Body of pancreas (tissue), 4 donors: ENCODE measurements around the gene MRPL55. TPM values are rescaled to one million over a fixed set of nuclear protein-coding genes. Genes with fewer than 3 reads are reported as not detected.

Experiments
- ATAC-seq: fragments of 150-250 bp; one replicate; pipeline ENCODE4 v1.9.1; 2016
- DNase-seq, 4 donors: peaks; one replicate each; pipeline ENCODE4 v3.0.0-alpha.2; 2019
- H3K27ac ChIP-seq, 4 donors: fragments of 200-600 bp; sonication (generic); 1 replicate in 3 of 4; 2 replicates in 1 of 4; pipeline versions ENCODE4 v1.5.1 to v1.6.1; 2016 to 2019; ENCODE audit warnings: mild to moderate bottlenecking in 1 of 4, mixed read lengths in 1 of 4, moderate library complexity in 1 of 4
- H3K27me3 ChIP-seq, 2 donors: fragments of 200-600 bp; sonication (generic); one replicate each; pipeline ENCODE4 v1.6.0; 2016; ENCODE audit warnings: mild to moderate bottlenecking in 1 of 2
- H3K36me3 ChIP-seq, 2 donors: fragments of 200-600 bp; sonication (generic); replicated peaks in 1 of 2; 2 replicates each; pipeline ENCODE4 v1.5.1; 2016; ENCODE audit warnings: low read depth in 2 of 2; ENCODE audit not compliant: insufficient read depth in 1 of 2
- H3K4me1 ChIP-seq: fragments of 200-600 bp; sonication (generic); one replicate; pipeline ENCODE4 v1.6.0; 2016
- H3K4me3 ChIP-seq, 2 donors: fragments of 200-600 bp; sonication (generic); 1 replicate in 1 of 2; 2 replicates in 1 of 2; pipeline ENCODE4 v1.5.1; 2016 to 2019
- H3K9me3 ChIP-seq, 3 donors: fragments of 200-600 bp; sonication (generic); 1 replicate in 2 of 3; 2 replicates in 1 of 3; pipeline ENCODE4 v1.5.1; 2016
- POLR2A ChIP-seq, 3 donors: fragments of 450-650 bp; IDR thresholded peaks; one replicate each; pipeline ENCODE4 v1.6.1; 2016; ENCODE audit warnings: antibody characterized with exemption in 3 of 3, mild to moderate bottlenecking in 2 of 3
- WGBS, 2 donors: methylation state at CpG; one replicate each; pipeline ENCODE4 v1.1.5; 2017; 5-methylcytosine and 5-hydroxymethylcytosine counted together
- intact Hi-C: fragments of 100-400 bp; cut with DNase I; formaldehyde crosslinking; loops from one replicate; pipeline ENCODE4 v1.15.1; 2023
- total RNA-seq, 2 donors: library from RNA; depleted of rRNA; stranded (reverse); fragments of >200 nt; gene quantifications; one replicate each; pipeline ENCODE4 v1.1.0, GENCODE V29; 2016
- TF ChIP-seq, protein P1 (sequence below), 7 experiments: fragments of 450-650 bp in 4 of 7; fragments of 200-600 bp in 3 of 7; sonication (generic) in 3 of 7; IDR thresholded peaks; one replicate each; pipeline ENCODE4 v1.5.1; 2016 to 2019; ENCODE audit warnings: antibody characterized with exemption in 7 of 7

MRPL55 gene
- total RNA-seq, 2 donors from 2014 or later = 65.9 to 68.7 TPM

DNA sequence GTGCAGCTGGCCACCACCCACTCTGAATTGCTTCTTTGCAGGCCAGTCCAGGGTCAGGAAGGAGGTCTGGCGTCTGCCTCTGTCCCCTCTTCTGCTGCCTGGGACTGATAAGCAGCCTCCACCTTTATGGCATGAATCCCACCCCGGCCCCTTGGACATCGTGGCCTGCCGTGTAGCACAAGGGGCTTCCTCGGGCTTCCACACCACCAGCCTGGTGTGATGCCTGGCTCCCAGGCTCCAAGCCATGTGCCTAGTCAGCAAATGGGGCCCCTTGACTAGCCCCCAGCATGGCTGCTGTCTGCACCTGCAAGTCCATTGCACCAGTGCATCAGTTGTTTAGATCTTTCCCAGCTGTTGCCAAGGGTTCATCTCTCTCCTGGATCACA, 36.4 kb downstream of the MRPL55 start:
- WGBS, 2 donors = 58 to 80% methylated on average over 1 to 5 of the region's 5 CpGs
- no peaks in the 10 kb centered on the region for H3K4me1 ChIP-seq
- no peak overlapping the region for H3K27ac ChIP-seq
- H3K36me3 ChIP-seq = no peaks in the 10 kb centered on the region
- DNase-seq = no peak
- ATAC-seq = no peak
- TF ChIP-seq, protein P1, sequence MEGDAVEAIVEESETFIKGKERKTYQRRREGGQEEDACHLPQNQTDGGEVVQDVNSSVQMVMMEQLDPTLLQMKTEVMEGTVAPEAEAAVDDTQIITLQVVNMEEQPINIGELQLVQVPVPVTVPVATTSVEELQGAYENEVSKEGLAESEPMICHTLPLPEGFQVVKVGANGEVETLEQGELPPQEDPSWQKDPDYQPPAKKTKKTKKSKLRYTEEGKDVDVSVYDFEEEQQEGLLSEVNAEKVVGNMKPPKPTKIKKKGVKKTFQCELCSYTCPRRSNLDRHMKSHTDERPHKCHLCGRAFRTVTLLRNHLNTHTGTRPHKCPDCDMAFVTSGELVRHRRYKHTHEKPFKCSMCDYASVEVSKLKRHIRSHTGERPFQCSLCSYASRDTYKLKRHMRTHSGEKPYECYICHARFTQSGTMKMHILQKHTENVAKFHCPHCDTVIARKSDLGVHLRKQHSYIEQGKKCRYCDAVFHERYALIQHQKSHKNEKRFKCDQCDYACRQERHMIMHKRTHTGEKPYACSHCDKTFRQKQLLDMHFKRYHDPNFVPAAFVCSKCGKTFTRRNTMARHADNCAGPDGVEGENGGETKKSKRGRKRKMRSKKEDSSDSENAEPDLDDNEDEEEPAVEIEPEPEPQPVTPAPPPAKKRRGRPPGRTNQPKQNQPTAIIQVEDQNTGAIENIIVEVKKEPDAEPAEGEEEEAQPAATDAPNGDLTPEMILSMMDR (IDR thresholded peaks at IDR 0.05) = no peak
- no peak for TF ChIP-seq POLR2A (IDR thresholded peaks at IDR 0.05)
- H3K4me3 ChIP-seq = no peak overlapping the region
- intact Hi-C loops = no loop called here
- no peaks in the 10 kb centered on the region for H3K27me3 ChIP-seq
- H3K9me3 ChIP-seq = no peaks in the 10 kb centered on the region

DNA sequence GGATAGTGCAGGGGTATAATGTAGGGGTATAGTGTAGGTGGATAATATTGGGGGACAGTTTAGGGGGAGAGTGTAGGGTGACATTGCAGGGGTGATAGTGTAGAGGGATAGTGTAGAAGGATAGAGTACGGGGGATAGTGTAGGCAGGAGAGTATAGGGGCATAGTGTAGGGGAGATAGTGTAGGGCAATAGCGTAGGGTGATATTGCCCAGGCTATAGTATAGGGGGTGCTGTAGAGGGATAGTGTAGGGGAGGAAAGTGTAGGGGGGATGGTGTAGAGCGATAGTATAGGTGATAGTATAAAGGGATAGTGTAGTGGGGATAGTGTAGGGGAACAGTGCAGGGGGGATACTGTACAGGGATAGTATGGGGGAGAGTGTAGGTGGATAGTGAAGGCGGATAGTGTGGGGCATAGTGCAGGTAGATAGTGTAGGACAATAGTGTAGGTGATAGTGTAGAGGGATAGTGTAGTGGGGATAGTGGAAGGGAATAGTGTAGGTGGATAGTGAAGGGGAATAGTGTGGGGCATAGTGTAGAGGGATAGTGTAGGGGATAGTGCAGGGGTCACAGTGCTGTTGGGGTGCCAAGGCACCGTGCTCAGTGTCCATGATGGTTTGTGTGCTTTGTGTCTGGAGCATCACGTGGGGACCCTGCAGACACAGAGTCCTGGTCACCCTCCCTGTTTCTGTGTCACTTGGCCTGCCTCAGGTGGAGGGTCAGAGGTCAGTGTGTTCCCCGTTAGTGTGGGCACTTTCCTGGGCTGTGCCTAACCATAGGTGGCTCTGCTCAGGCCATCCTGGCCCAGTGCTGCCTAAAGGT, 37.1 kb downstream of the MRPL55 start:
- WGBS, 2 donors = 40 to 48% methylated on average over 6 to 7 of the region's 7 CpGs
- ATAC-seq (no peak), DNase-seq (no peak)
- no peaks in the 10 kb centered on the region for H3K4me1 ChIP-seq
- H3K36me3 ChIP-seq = no peaks in the 10 kb centered on the region
- intact Hi-C loops = no loop called here
- TF ChIP-seq POLR2A (IDR thresholded peaks at IDR 0.05) = no peak
- TF ChIP-seq, protein P1 (IDR thresholded peaks at IDR 0.05) = no peak
- H3K4me3 ChIP-seq = no peak overlapping the region
- H3K27ac ChIP-seq = no peak overlapping the region
- peaks cover 0 to 4% of the 10 kb centered on the region in 2 donors for H3K27me3 ChIP-seq
- no peaks in the 10 kb centered on the region for H3K9me3 ChIP-seq

DNA sequence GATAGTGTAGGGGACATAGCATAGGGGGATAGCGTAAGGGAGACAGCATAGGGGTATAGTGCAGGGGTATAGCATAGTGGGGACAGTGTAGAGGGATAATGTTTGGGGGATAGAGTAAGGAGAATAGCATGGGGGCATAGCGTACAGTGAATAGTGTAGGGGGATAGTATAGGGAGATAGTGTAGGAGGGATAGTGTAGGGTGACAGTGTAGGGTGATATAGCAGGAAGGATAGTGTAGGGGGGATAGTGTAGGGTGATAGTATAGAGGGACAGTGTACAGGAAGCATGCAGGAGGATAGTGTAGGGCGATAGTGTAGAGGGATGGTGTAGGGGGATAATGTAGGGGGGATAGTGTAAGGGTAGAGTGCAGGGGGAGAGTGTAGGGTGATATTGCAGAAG, 38.2 kb downstream of the MRPL55 start:
- DNase-seq = no peak
- H3K27ac ChIP-seq = no peak overlapping the region
- ATAC-seq = no peak
- TF ChIP-seq, protein P1 (IDR thresholded peaks at IDR 0.05) = no peak
- no peak for TF ChIP-seq POLR2A (IDR thresholded peaks at IDR 0.05)
- intact Hi-C loops = no loop called here
- WGBS, 2 donors = 56 to 64% methylated on average over 3 of the region's 3 CpGs
- peaks cover 0 to 5% of the 10 kb centered on the region in 2 donors for H3K27me3 ChIP-seq
- H3K9me3 ChIP-seq = no peaks in the 10 kb centered on the region
- no peak overlapping the region for H3K4me3 ChIP-seq
- no peaks in the 10 kb centered on the region for H3K4me1 ChIP-seq
- no peaks in the 10 kb centered on the region for H3K36me3 ChIP-seq

DNA sequence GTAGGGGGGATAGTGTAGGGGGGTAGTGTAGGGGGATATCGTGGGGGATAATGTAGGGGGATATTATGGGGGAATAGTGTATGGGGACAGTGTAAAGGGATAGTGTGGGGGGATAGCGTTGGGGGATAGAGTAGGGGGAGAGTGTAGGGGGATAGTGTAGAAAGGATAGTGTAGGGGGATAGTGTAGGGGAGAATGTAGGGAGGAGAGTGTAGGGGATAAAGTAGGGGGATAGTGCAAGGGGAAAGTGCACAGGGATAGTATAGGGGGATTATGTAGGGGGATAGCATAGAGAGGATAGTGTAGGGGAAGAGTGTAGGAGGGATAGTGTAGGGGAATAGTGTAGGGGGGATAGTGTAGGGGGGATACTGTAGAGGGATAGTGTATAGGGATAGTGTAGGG, 38.9 kb downstream of the MRPL55 start:
- Histone ChIP-seq H3K9me3 (no peaks in the 10 kb centered on the region), H3K27me3 (peaks cover 0 to 5% of the 10 kb centered on the region in 2 donors), H3K36me3 (no peaks in the 10 kb centered on the region), H3K4me3 (no peak overlapping the region), H3K27ac (no peak overlapping the region), H3K4me1 (no peaks in the 10 kb centered on the region)
- DNase-seq = no peak
- TF ChIP-seq, protein P1 (IDR thresholded peaks at IDR 0.05) = no peak
- no peak for TF ChIP-seq POLR2A (IDR thresholded peaks at IDR 0.05)
- ATAC-seq = no peak
- intact Hi-C loops = no loop called here
- WGBS, 2 donors = 38 to 39% methylated on average over 2 of the region's 2 CpGs

DNA sequence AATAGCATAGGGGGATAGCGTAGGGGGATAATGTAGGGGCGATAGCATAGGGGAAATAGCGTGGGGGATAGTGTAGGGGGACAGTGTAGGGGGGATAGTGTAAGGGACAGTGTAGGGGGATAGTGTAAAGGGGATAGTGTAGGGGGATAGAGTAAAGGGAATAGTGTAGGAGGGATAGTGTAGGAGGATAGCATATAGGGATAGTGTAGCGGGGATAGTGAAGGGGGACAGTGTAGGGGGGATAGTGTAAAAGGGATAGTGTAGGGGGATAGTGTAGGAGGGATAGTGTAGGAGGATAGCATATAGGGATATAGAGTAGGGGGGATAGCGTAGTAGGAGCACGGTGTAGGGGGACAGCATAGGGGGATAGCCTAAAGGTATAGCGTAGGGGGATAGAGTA, 40.7 kb downstream of the MRPL55 start:
- no peaks in the 10 kb centered on the region for H3K9me3 ChIP-seq
- no peaks in the 10 kb centered on the region for H3K4me1 ChIP-seq
- WGBS, 2 donors = 58 to 63% methylated on average over 7 of the region's 7 CpGs
- intact Hi-C loops = no loop called here
- DNase-seq (no peak), ATAC-seq (no peak)
- H3K27me3 ChIP-seq = peaks cover 0 to 10% of the 10 kb centered on the region in 2 donors
- H3K4me3 ChIP-seq = no peak overlapping the region
- H3K27ac ChIP-seq = no peak overlapping the region
- H3K36me3 ChIP-seq = no peaks in the 10 kb centered on the region
- TF ChIP-seq, protein P1 (IDR thresholded peaks at IDR 0.05) = no peak
- TF ChIP-seq POLR2A (IDR thresholded peaks at IDR 0.05) = no peak
